Measurements from ENCODE around the gene TMCC1. TPM values are rescaled to one million over a fixed set of nuclear protein-coding genes. Genes with fewer than 3 reads are reported as not detected.
"Not testable (repeated sequence)": the region's sequence is repeated elsewhere in the genome, so short reads cannot be mapped to it uniquely, and the experiment has no call there.

The TMCC1 gene
- total RNA-seq, 1 donor from 2014 or later = 11.5 TPM

GRCh38 chr3:129857899-129858298 is 35.6 kb downstream of the TMCC1 start:
- DNase-seq (ENCODE audit: low spot score in 2 of 2) = no peak
- TF ChIP-seq CTCF (IDR thresholded peaks at IDR 0.05) = no peak
- Histone ChIP-seq H3K27ac (no peak overlapping the region), H3K27me3 (no peaks in the 10 kb centered on the region), H3K9me3 (no peaks in the 10 kb centered on the region), H3K4me1 (peaks cover 0 to 23% of the 10 kb centered on the region in 2 donors), H3K4me3 (no peak overlapping the region), H3K36me3 (peaks cover 0 to 3% of the 10 kb centered on the region in 2 donors)
- intact Hi-C loops (cut with DNase I) = no loop called here

GRCh38 chr3:129856790-129857189 is 36.7 kb downstream of the TMCC1 start:
- intact Hi-C loops (cut with DNase I); H3K4me3 ChIP-seq; H3K27me3 ChIP-seq; DNase-seq (ENCODE audit: low spot score in 2 of 2); H3K27ac ChIP-seq; H3K9me3 ChIP-seq; H3K36me3 ChIP-seq: not testable (repeated sequence)
- H3K4me1 ChIP-seq = peaks cover 0 to 23% of the 10 kb centered on the region in 2 donors

- intact Hi-C loops (cut with DNase I) = no loop called here
- no peaks in the 10 kb centered on the region for H3K9me3 ChIP-seq
- H3K4me3 ChIP-seq = no peak overlapping the region
- peaks cover 0 to 3% of the 10 kb centered on the region in 2 donors for H3K36me3 ChIP-seq
- no peak for DNase-seq (ENCODE audit: low spot score in 2 of 2)
- peaks cover 0 to 23% of the 10 kb centered on the region in 2 donors for H3K4me1 ChIP-seq
- H3K27me3 ChIP-seq = no peaks in the 10 kb centered on the region
- TF ChIP-seq CTCF (IDR thresholded peaks at IDR 0.05) = no peak
- peak overlapping the region; percentile 50 to 57 for H3K27ac ChIP-seq
Measured at GRCh38 chr3:129855832-129856419, 37.6 kb downstream of the TMCC1 start.

- no peak overlapping the region for H3K4me3 ChIP-seq
- intact Hi-C loops (cut with DNase I) = no loop called here
- no peak for TF ChIP-seq CTCF (IDR thresholded peaks at IDR 0.05)
- peaks cover 0 to 23% of the 10 kb centered on the region in 2 donors for H3K4me1 ChIP-seq
- H3K27me3 ChIP-seq = no peaks in the 10 kb centered on the region
- DNase-seq (ENCODE audit: low spot score in 2 of 2) = no peak
- H3K27ac ChIP-seq = peak overlapping the region; percentile 50 to 57
- H3K36me3 ChIP-seq = no peaks in the 10 kb centered on the region
- no peaks in the 10 kb centered on the region for H3K9me3 ChIP-seq
Measured at GRCh38 chr3:129855170-129855831, 38.2 kb downstream of the TMCC1 start.

- DNase-seq (ENCODE audit: low spot score in 2 of 2) = no peak
- Histone ChIP-seq H3K36me3 (no peaks in the 10 kb centered on the region), H3K27me3 (no peaks in the 10 kb centered on the region), H3K27ac (no peak overlapping the region), H3K9me3 (no peaks in the 10 kb centered on the region), H3K4me1 (peaks cover 0 to 23% of the 10 kb centered on the region in 2 donors), H3K4me3 (no peak overlapping the region)
- no peak for TF ChIP-seq CTCF (IDR thresholded peaks at IDR 0.05)
- intact Hi-C loops (cut with DNase I) = no loop called here
Measured at GRCh38 chr3:129854460-129854859, 39.1 kb downstream of the TMCC1 start.

GRCh38 chr3:129845956-129846355 is 47.6 kb downstream of the TMCC1 start:
- H3K4me1 ChIP-seq = no peaks in the 10 kb centered on the region
- H3K27me3 ChIP-seq = no peaks in the 10 kb centered on the region
- intact Hi-C loops (cut with DNase I) = no loop called here
- peaks cover 0 to 12% of the 10 kb centered on the region in 2 donors for H3K9me3 ChIP-seq
- no peak for DNase-seq (ENCODE audit: low spot score in 2 of 2)
- no peak overlapping the region for H3K4me3 ChIP-seq
- no peak for TF ChIP-seq CTCF (IDR thresholded peaks at IDR 0.05)
- H3K27ac ChIP-seq = no peak overlapping the region
- no peaks in the 10 kb centered on the region for H3K36me3 ChIP-seq
